ENCODE results near the gene B4GALT5.

Gene B4GALT5

GRCh38 chr20:49602345-49603208 lies 111.1 kb downstream of the B4GALT5 start:
- DNase-seq = no peak

GRCh38 chr20:49601153-49601924 lies 112.3 kb downstream of the B4GALT5 start:
- DNase-seq = no peak

DNA sequence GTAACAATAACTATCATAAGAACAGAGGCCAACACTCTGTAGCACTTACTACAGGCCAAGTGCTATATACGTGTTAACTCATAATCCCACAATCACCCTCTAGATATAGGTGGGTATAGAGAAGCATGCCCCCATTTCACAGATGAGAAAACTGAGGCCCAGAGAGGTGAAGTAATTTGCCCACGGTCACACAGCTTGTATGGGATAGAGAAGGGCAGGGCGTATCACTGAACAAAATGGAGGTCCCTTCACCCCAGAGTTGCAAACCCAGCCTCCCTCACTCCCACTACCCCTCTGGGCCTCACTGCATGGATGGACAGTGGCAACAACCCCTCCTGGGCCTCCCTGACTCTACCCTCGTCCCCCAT lies 113.9 kb downstream of the B4GALT5 start:
- DNase-seq = no peak

DNA sequence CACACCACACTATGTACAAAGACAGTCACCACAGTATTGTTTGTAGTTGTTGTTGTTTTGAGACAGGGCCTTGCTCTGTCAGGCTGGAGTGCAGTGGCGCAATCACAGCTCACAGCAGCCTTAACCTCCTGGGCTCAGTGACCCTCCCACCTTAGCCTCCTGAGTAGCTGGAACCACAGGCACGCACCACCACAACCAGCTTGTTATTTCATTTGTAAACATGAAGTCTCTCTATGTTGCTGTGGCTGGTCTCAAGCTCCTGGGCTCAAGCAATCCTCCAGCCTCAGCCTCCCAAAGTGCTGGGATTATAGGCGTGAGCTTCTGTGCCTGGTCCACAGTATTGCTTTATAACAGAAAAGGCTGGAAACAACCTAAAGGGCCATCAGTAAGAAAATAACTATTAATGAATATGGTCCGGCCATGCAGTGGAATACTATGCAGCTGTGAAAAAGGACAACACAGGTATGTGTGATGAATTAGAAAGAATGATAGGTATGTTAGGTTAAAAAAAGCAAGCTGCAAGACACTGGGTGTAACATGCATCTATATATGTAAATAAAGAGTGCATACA lies 115.8 kb downstream of the B4GALT5 start:
- DNase-seq = no peak

DNA sequence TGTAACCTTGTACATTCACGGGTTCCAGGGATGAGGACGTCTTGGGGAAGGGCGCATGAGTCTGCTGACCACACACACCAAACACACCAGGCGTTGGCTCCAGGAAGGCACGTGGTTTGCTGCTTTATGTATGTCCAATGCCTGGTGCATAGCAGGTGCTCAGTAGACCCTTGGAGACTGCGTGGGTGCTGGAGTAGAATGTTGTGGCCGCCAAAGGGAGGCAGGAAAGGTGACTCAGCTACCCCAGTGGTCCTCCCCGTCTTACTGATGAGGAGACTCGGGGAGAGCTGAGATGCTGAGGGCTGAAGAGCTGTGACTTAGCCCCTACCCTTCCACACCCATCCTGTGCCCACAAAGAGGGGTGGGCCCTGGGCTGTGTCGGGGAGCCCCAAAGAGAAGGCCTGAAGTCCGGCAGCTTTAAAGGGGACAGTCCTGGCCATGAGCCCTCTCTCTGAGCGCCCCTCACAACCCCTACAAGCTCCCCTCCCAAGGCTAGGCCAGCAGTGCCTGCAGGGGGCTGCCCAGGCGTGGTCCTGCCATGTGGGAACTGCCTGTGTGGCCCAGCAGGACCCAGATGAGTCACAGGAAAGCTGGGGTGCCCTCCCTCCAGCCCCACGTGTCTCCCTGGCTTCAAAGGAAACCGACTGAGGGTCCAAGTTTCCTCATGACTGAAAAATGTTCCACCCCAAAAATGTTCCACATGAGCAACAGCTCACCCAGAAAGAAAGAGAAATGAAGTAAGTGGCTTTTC lies 117.7 kb downstream of the B4GALT5 start:
- DNase-seq = no peak

DNA sequence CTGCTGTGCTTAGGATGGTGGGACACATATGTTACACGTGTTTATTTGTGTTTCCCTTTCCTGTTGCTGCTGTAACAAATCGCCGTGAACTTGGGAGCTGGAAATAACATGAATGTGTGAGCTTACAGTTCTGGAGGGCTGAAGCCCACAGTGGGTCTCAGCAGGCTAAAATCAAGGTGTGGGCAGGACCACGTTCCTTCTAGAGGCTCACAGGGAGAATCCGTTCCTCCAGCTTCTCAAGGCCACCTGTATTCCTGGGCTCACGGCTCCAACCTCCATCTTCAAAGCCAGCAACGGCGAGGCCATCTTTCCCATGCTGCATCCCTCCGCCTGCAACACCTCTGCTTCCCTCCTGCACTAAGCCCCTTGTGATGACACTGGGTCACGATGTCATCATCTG lies 118.3 kb downstream of the B4GALT5 start:
- DNase-seq = no peak

DNA sequence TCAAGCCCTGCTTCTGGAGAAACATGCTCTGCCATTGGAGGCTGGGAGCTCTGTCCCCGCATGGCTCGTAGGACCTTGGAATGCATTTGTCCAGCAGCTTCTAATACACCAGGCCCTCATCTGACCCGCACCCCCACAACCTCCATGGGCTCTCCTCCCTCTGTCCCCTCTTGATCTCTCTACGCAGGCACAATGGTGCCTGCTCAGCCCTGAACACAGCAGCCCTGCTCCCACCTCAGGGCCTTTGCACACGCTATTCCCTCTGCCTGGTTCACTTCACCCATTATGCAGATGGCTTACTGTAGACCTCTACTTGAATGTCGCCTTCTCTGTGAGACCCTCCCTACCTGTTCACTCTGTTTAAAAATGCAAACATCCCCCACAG lies 118.8 kb downstream of the B4GALT5 start:
- no peak for DNase-seq

- DNase-seq = no peak
These were observed 119.3 kb downstream of the B4GALT5 start for GRCh38 chr20:49594143-49594930.

DNA sequence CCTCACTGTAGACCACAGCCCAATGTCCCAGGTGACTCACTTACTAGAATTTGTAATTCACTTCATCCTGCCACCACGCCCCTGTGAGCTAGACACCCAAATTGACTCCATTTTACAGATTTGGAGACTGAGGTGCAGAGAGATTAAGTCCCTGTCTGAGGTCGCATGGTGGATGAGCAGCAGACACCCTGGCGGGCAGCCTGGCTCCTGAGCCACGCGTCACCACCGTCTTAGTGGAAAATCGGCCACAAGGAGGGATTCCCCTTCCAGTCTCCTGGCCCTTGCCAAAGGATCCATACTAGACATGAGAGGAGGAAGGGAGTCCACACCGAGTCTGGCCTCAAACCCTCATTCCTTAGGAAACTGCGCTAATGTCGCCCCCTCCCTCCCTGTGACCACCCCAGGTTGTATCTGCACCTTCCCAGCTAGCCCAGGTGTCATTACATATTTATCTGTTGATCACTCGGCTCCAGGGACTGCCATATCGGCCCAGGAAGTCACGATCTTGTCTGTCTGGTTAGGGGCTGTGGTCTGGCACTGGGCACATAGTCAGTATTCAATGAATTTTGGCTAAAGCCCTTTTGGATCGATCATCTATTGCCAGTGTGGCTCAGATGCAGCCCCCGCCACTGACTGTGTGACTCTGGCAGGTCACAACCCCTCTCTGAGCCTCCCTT lies 120.1 kb downstream of the B4GALT5 start:
- DNase-seq = no peak

- DNase-seq = no peak
These were observed 121.6 kb downstream of the B4GALT5 start for GRCh38 chr20:49592120-49592519.

DNA sequence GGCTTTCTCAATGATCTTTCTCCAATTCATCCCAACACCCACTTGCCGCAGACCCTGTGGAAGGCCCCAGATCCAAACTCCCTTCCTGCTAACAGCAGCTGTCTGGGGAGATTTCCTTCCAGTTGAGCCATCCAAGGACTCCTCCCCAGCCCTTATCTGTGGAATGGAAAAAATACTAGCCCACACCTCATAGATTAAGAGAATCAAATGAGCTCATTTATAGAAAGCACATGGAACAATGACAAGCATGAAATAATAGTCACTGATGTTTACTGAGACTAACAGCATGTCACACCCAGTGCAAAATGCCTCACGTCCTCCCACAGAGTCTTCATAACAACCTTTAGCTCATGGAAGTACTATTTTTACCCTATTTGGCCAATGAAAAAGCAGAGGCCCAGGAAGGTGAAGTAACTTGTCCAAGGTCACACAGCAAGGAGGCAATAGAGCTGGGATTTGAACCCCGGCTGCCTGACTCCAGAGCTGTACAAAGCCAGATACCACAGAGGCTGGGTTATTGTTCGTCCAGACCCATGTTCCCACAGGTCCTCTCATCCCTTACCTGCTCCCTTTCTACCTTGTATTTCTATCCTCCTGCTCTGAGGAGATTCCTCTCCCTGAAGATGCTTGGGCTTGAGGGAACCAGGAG lies 122.3 kb downstream of the B4GALT5 start:
- DNase-seq = no peak

- no peak for DNase-seq
These were observed 123.3 kb downstream of the B4GALT5 start for GRCh38 chr20:49590163-49591017.

- no peak for DNase-seq
These were observed 123.9 kb downstream of the B4GALT5 start for GRCh38 chr20:49589747-49590146.

DNA sequence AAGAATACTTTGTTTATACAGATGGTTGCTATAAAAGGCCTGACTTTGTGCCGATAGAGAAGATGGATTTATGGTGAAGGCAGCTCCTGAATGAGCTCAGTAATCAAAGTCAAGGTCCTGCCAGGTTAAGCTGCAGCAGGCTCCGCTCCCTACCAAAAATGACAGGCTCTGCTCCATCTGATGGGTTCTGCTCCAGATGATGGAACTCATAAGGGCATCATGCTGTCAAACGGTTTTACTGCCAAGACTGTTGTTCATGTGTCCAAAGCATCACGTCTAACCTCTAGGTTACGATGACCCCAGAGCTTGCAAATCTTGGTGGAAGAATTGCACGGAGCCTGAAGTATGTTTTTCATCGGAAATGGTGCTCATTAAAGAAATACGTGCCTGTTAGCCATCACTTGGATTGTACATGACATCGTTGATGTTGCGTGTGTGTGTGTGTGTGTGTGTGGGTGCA lies 126.5 kb downstream of the B4GALT5 start:
- no peak for DNase-seq

GRCh38 chr20:49585585-49586245 lies 128.0 kb downstream of the B4GALT5 start:
- no peak for DNase-seq

DNA sequence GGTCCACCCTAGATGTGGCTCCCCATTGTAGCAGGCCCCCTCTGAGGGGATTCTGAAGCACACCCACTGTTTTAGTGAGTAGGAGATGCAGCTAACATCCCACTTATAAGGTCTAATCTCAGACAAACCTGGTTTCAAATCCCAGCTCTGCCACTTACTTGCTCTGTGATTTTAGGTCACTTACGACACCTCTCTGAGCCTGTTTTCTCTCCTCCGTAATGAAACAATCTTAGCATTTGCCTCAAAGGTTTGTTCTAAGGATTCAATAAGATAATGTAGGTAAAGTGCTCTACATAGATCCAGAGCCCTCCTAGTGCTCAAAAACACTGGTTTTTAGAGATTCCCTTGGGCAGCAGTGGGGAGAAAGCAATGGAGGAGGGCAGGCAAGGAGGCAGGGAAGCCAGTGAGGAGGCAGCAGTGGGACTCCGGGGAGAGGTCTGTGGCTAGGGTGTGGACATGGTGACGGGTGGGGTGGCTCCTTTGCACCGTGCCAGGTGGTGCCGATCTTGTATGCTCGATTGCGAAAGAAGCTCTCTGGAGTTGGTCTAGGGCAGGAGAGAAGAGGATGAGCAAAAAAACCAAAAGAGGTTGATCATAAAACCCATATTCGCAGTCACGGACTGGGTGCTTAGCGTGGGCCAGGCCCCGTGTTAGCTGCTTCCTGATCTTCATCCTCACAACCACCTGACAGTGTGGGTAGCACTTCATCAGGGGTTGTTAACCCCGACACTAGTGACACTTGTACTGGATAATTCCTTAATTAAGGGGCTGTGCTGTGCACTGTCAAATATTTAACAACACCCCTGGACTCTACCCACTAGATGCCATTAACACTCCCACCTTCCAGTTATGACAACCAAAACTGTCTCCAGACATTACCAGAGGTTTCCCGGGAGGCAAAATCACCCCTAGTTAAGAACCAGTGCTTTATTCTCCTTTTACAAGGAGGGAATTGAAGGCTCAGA lies 129.0 kb downstream of the B4GALT5 start:
- DNase-seq = no peak

GRCh38 chr20:49583669-49584417 lies 129.8 kb downstream of the B4GALT5 start:
- DNase-seq = peak; percentile 87

- no peak for DNase-seq
These were observed 130.4 kb downstream of the B4GALT5 start for GRCh38 chr20:49583343-49583668.

Data from NCI-H1694 treated with DMSO at 0.1 percent for 48 hours (cell line).